ENCODE data around the gene TFAP2D. TPM values are rescaled to one million over a fixed set of nuclear protein-coding genes. Genes with fewer than 3 reads are reported as not detected.

Gene TFAP2D
- total RNA-seq, 2 donors from 2014 or later = not detected

- Histone ChIP-seq H3K27me3 (replicated peaks; ENCODE audit: insufficient read depth) (peaks cover 56% of the 10 kb centered on the region), H3K4me3 (no peak overlapping the region), H3K4me1 (replicated peaks) (no peaks in the 10 kb centered on the region), H3K36me3 (no peaks in the 10 kb centered on the region), H3K27ac (no peak overlapping the region), H3K9me3 (no peaks in the 10 kb centered on the region)
- intact Hi-C loops (cut with DNase I) = loop anchor here (5.0 to 10.0 kb wide), 2 partner anchors 1035 to 1202 kb away; no protein-coding TSS in a partner anchor
- no peak for DNase-seq (ENCODE audit: low spot score)
- TF ChIP-seq CTCF (IDR thresholded peaks at IDR 0.05) (no peak), POLR2A (IDR thresholded peaks at IDR 0.05) (no peak), POLR2AphosphoS5 (IDR thresholded peaks at IDR 0.05) (no peak)
- WGBS = 2% methylated on average over 58 of the region's 58 CpGs
Observed at GRCh38 chr6:50819904-50820868, 106.9 kb downstream of the TFAP2D start.

GRCh38 chr6:50820869-50821264 is 107.5 kb downstream of the TFAP2D start:
- intact Hi-C loops (cut with DNase I) = no loop called here
- TF ChIP-seq POLR2A (IDR thresholded peaks at IDR 0.05) = no peak
- no peak for TF ChIP-seq POLR2AphosphoS5 (IDR thresholded peaks at IDR 0.05)
- TF ChIP-seq CTCF (IDR thresholded peaks at IDR 0.05) = no peak
- H3K4me3 ChIP-seq = no peak overlapping the region
- H3K4me1 ChIP-seq (replicated peaks) = no peaks in the 10 kb centered on the region
- 7% methylated on average over 5 of the region's 5 CpGs for WGBS
- H3K27me3 ChIP-seq (replicated peaks; ENCODE audit: insufficient read depth) = peaks cover 56% of the 10 kb centered on the region
- H3K9me3 ChIP-seq = no peaks in the 10 kb centered on the region
- H3K36me3 ChIP-seq = no peaks in the 10 kb centered on the region
- no peak for DNase-seq (ENCODE audit: low spot score)
- H3K27ac ChIP-seq = no peak overlapping the region

- H3K4me3 ChIP-seq = no peak overlapping the region
Observed at GRCh38 chr6:50821441-50822077, 108.2 kb downstream of the TFAP2D start.

GRCh38 chr6:50822078-50822476 is 108.8 kb downstream of the TFAP2D start:
- 3% methylated on average over 6 of the region's 6 CpGs for WGBS
- intact Hi-C loops (cut with DNase I) = no loop called here
- H3K4me1 ChIP-seq (replicated peaks) = no peaks in the 10 kb centered on the region
- H3K9me3 ChIP-seq = no peaks in the 10 kb centered on the region
- H3K4me3 ChIP-seq = no peak overlapping the region
- no peak for TF ChIP-seq POLR2AphosphoS5 (IDR thresholded peaks at IDR 0.05)
- no peak for TF ChIP-seq POLR2A (IDR thresholded peaks at IDR 0.05)
- no peak for TF ChIP-seq CTCF (IDR thresholded peaks at IDR 0.05)
- no peak overlapping the region for H3K27ac ChIP-seq
- H3K27me3 ChIP-seq (replicated peaks; ENCODE audit: insufficient read depth) = peaks cover 56% of the 10 kb centered on the region
- DNase-seq (ENCODE audit: low spot score) = no peak
- H3K36me3 ChIP-seq = no peaks in the 10 kb centered on the region

More at GRCh38 chr6:50821441-50822077, 108.2 kb downstream of the TFAP2D start:
- no peaks in the 10 kb centered on the region for H3K4me1 ChIP-seq (replicated peaks)
- no peak overlapping the region for H3K27ac ChIP-seq
- no peak for DNase-seq (ENCODE audit: low spot score)
- intact Hi-C loops (cut with DNase I) = no loop called here
- no peaks in the 10 kb centered on the region for H3K9me3 ChIP-seq
- 5% methylated on average over 20 of the region's 20 CpGs for WGBS
- peaks cover 56% of the 10 kb centered on the region for H3K27me3 ChIP-seq (replicated peaks; ENCODE audit: insufficient read depth)
- TF ChIP-seq POLR2AphosphoS5 (IDR thresholded peaks at IDR 0.05) (no peak), CTCF (IDR thresholded peaks at IDR 0.05) (no peak), POLR2A (IDR thresholded peaks at IDR 0.05) (no peak)
- H3K36me3 ChIP-seq = no peaks in the 10 kb centered on the region

Other genes with a start within 250 kb of the TFAP2D start
- gene TFAP2B, start 105.3 kb downstream of the TFAP2D start, total RNA-seq = under 1 TPM in 1 of 2 donors, not detected in 1; 0.06 TPM

Measured in prostate gland (tissue), 2 donors.